HepG2 (cell line): ENCODE results near the gene PRDM7. TPM values are rescaled to one million over a fixed set of nuclear protein-coding genes. Genes with fewer than 3 reads are reported as not detected.
"Not testable (repeated sequence)": the region's sequence is repeated elsewhere in the genome, so short reads cannot be mapped to it uniquely, and the experiment has no call there.

Experiments used
- ATAC-seq: fragments of 200-7000 bp; cut with Tn5 transposase; 3 replicates; pipeline ENCODE4 v1.9.1; 2020; ENCODE audit warnings: mild to moderate bottlenecking, moderate library complexity
- BruUV-seq: library from RNA; stranded (reverse); fragments of 400-500 nt; replicated peaks from 2 replicates; lab custom pipeline; 2021; lab: Mats Ljungman, UMichigan
- CTCF ChIA-PET: fragments of 300-600 bp; formaldehyde crosslinking; extraction: SDS; loops from one replicate; lab custom pipeline; 2021; ENCODE audit warnings: low total read pairs, inconsistent platforms, low intra/inter-chr PET ratio; lab: Yijun Ruan, JAX
- POLR2A ChIA-PET: fragments of 350-600 bp; sonication (Branson Sonifier 250); formaldehyde crosslinking; loops from one replicate; lab custom pipeline; 2020; ENCODE audit warnings: antibody characterized with exemption, inconsistent platforms; lab: Yijun Ruan, JAX
- DNase-seq: peaks from one replicate; pipeline ENCODE4 v3.0.0-alpha.2; 2015; ENCODE audit warnings: low spot score
- FAIRE-seq: peaks from 3 replicates; lab custom pipeline; 2011; peaks lifted over from hg19 to GRCh38; lab: Jason Lieb, UNC
- H2AFZ ChIP-seq: one replicate; pipeline ENCODE4 v1.6.1; 2011; ENCODE audit warnings: low read length, inconsistent platforms
- H3K27ac ChIP-seq: fragments of 300-600 bp; 3 replicates; pipeline ENCODE4 v1.8.0; 2011; ENCODE audit warnings: mixed run types, mild to moderate bottlenecking, mixed read lengths, low read length, inconsistent platforms; ENCODE audit not compliant: insufficient read depth; ENCODE audit errors: extremely low read length
- H3K27me3 ChIP-seq, 2 experiments: fragments of 200-600 bp in 1 of 2; 2 replicates in 1 of 2; 3 replicates in 1 of 2; pipeline versions ENCODE4 v1.6.0 to v1.8.0; 2011; ENCODE audit warnings: low read length in 2 of 2, mild to moderate bottlenecking in 2 of 2, moderate library complexity in 2 of 2, inconsistent platforms in 1 of 2; ENCODE audit not compliant: insufficient read depth in 2 of 2, control insufficient read depth in 1 of 2
- H3K36me3 ChIP-seq, 2 experiments: fragments of 200-600 bp in 1 of 2; replicated peaks in 1 of 2; 2 replicates in 1 of 2; 3 replicates in 1 of 2; pipeline versions ENCODE4 v1.5.1 to v1.8.0; 2011; ENCODE audit warnings: low read length in 2 of 2, inconsistent platforms in 1 of 2; ENCODE audit not compliant: insufficient read depth in 2 of 2, control insufficient read depth in 1 of 2
- H3K4me1 ChIP-seq: 2 replicates; pipeline ENCODE4 v1.5.1; 2012; ENCODE audit warnings: low read length, inconsistent platforms; ENCODE audit not compliant: insufficient read depth
- H3K4me2 ChIP-seq: 2 replicates; pipeline ENCODE4 v1.6.0; 2011; ENCODE audit warnings: low read depth, low read length, inconsistent platforms
- H3K4me3 ChIP-seq, 3 experiments: fragments of 200-600 bp in 1 of 3; sonication (generic), shearing (Covaris generic) in 1 of 3; replicated peaks in 1 of 3; 2 replicates each; pipeline ENCODE4 v1.5.1; 2011 to 2016; ENCODE audit warnings: low read length in 3 of 3, inconsistent platforms in 2 of 3, low read depth in 2 of 3, mild to moderate bottlenecking in 2 of 3, control low read depth in 1 of 3, mixed read lengths in 1 of 3; ENCODE audit not compliant: insufficient read depth in 1 of 3
- H3K79me2 ChIP-seq: one replicate; pipeline ENCODE4 v1.6.1; 2011; ENCODE audit warnings: low read length, inconsistent platforms; ENCODE audit not compliant: insufficient read depth
- H3K9ac ChIP-seq: 2 replicates; pipeline ENCODE4 v1.6.0; 2011; ENCODE audit warnings: mild to moderate bottlenecking, low read depth, low read length, inconsistent platforms; ENCODE audit not compliant: insufficient read depth
- H3K9me3 ChIP-seq: 2 replicates; pipeline ENCODE4 v1.5.1; 2012; ENCODE audit warnings: mild to moderate bottlenecking, low read length
- H4K20me1 ChIP-seq: 2 replicates; pipeline ENCODE4 v1.6.0; 2011; ENCODE audit warnings: inconsistent platforms, mild to moderate bottlenecking, low read length, moderate library complexity; ENCODE audit not compliant: insufficient read depth
- GABPB1 ChIP-seq: IDR thresholded peaks from 2 replicates; pipeline ENCODE4 v1.6.1; 2016; ENCODE audit warnings: mild to moderate bottlenecking, missing genetic modification reagents, moderate library complexity, missing compliant biosample characterization
- HOXA3 ChIP-seq: sonication (generic); formaldehyde crosslinking; IDR thresholded peaks from 2 replicates; pipeline ENCODE4 v1.5.0; 2020; ENCODE audit warnings: missing genetic modification reagents
- STAG1 ChIP-seq: sonication (generic); formaldehyde crosslinking; IDR thresholded peaks from 2 replicates; pipeline ENCODE4 v1.4.0; 2020; ENCODE audit warnings: missing genetic modification reagents
- ZBTB33 ChIP-seq: sonication (generic); formaldehyde crosslinking; IDR thresholded peaks from 2 replicates; pipeline ENCODE4 v1.4.0; 2020; ENCODE audit warnings: missing genetic modification reagents
- WGBS: methylation state at CpG from one replicate; pipeline ENCODE4 v1.1.6; 2017; ENCODE audit warnings: low lambda C conversion rate; 5-methylcytosine and 5-hydroxymethylcytosine counted together
- in situ Hi-C: cut with HindIII; loops from 2 replicates; pipeline ENCODE4 v1.10.0; 2017; ENCODE audit warnings: low pct_unique_long_range_greater_than_20kb; ENCODE audit not compliant: extremely low pct_ligation_motif_present
- intact Hi-C: fragments of 100-400 bp; cut with micrococcal nuclease; formaldehyde crosslinking; loops from one replicate; pipeline ENCODE4 v1.10.0; 2022; ENCODE audit not compliant: unreplicated experiment
- polyA plus RNA-seq, 8 experiments: library from polyadenylated mRNA; depleted of rRNA in 3 of 8; stranded (reverse) in 7 of 8; unstranded in 1 of 8; fragments of >200 nt; fragmentation: Illumina TruSeq in 4 of 8; extraction: Trizol in 4 of 8; gene quantifications; 2 replicates each; pipeline versions ENCODE4 v1.2.1 to v1.2.3, GENCODE V29; 2011 to 2016; ENCODE audit warnings: low read depth in 4 of 8, missing spikeins in 1 of 8, mixed read lengths in 1 of 8; ENCODE audit not compliant: insufficient read depth in 1 of 8
- total RNA-seq, 5 experiments: library from RNA; depleted of rRNA; stranded (reverse); fragments of >200 nt; fragmentation: Illumina TruSeq; extraction: Trizol; gene quantifications; 2 replicates each; pipeline ENCODE4 v1.2.3, GENCODE V29; 2016; ENCODE audit warnings: low read depth in 1 of 5
- TF ChIP-seq, protein P1 (sequence below): sonication (generic); formaldehyde crosslinking; IDR thresholded peaks from 2 replicates; pipeline ENCODE4 v1.5.0; 2020; ENCODE audit warnings: mild to moderate bottlenecking, missing genetic modification reagents, moderate library complexity

PRDM7 gene
- total and polyA plus RNA-seq, 2 of the 13 experiments (the other 11 are each of a cell fraction or from before 2014, with no cell fraction given): not detected

DNA sequence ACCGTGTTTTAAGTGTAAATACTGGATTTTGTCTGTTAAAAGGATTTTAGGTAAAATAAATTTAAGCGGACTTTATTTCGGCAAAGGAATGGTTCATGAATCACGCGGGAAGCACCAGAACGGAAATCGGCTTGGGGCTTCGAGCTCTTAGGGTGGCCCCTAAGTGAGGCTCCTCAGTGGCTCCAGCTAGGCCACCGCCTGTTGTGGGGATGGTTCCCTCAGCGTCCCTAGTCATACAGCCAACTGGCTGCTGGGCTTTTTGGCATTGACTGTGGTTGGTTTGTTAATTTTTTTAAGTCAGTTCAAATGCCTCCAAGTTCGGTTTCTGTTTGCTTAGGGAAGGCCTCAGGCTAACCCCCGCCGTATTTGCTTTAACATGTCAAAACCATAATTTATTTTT is 29.9 kb upstream of the PRDM7 start:
- CTCF ChIA-PET, H3K4me2 ChIP-seq, ATAC-seq, H3K27ac ChIP-seq, H3K27me3 ChIP-seq, in situ Hi-C loops, BruUV-seq, DNase-seq, H4K20me1 ChIP-seq, H2AFZ ChIP-seq, H3K9ac ChIP-seq, H3K79me2 ChIP-seq, POLR2A ChIA-PET, H3K4me3 ChIP-seq, intact Hi-C loops, H3K36me3 ChIP-seq, FAIRE-seq, H3K9me3 ChIP-seq, H3K4me1 ChIP-seq: not testable (repeated sequence)
- 76% methylated on average over 8 of the region's 13 CpGs for WGBS

DNA sequence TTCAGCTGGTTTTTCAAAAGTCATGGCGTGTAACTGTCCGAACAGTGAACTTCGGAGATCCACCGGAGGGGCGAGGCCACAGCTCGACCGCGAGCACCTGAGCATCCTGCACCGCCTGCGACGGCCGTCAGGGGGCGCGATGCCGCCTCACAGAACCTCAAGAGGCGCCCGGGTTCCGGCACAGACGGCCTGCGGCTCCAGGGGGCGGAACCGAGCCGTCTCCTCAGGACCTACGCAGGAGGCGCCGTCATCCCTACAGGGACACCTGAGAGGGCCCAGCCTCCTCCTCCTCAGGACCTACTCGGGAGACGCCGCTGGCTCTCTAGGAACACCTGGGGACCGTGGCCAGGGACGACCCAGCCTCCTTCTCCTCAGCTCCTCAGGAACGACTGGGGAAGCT is 29.1 kb upstream of the PRDM7 start:
- BruUV-seq, POLR2A ChIA-PET, H4K20me1 ChIP-seq, H3K36me3 ChIP-seq, H2AFZ ChIP-seq, H3K4me1 ChIP-seq, H3K9me3 ChIP-seq, H3K4me3 ChIP-seq, CTCF ChIA-PET, H3K4me2 ChIP-seq, H3K79me2 ChIP-seq, H3K27me3 ChIP-seq, in situ Hi-C loops, FAIRE-seq, H3K9ac ChIP-seq, intact Hi-C loops, H3K27ac ChIP-seq: not testable (repeated sequence)
- peak; percentile 80 for ATAC-seq
- DNase-seq: peak; percentile 35
- TF ChIP-seq HOXA3 (CRISPR knock-in tag): 0 out of 2 replicates have a peak, but pooled peaks have one; percentile 26
- peak; percentile 92 for TF ChIP-seq ZBTB33 (CRISPR knock-in tag)
- TF ChIP-seq, protein P1, sequence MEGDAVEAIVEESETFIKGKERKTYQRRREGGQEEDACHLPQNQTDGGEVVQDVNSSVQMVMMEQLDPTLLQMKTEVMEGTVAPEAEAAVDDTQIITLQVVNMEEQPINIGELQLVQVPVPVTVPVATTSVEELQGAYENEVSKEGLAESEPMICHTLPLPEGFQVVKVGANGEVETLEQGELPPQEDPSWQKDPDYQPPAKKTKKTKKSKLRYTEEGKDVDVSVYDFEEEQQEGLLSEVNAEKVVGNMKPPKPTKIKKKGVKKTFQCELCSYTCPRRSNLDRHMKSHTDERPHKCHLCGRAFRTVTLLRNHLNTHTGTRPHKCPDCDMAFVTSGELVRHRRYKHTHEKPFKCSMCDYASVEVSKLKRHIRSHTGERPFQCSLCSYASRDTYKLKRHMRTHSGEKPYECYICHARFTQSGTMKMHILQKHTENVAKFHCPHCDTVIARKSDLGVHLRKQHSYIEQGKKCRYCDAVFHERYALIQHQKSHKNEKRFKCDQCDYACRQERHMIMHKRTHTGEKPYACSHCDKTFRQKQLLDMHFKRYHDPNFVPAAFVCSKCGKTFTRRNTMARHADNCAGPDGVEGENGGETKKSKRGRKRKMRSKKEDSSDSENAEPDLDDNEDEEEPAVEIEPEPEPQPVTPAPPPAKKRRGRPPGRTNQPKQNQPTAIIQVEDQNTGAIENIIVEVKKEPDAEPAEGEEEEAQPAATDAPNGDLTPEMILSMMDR (CRISPR knock-in tag): peak; percentile 43
- peak; percentile 27 for TF ChIP-seq STAG1 (CRISPR knock-in tag)
- peak; percentile 51; the same call in 1 of the 2 replicates for TF ChIP-seq GABPB1 (CRISPR knock-in tag)
- 44% methylated on average over 22 of the region's 32 CpGs for WGBS

DNA sequence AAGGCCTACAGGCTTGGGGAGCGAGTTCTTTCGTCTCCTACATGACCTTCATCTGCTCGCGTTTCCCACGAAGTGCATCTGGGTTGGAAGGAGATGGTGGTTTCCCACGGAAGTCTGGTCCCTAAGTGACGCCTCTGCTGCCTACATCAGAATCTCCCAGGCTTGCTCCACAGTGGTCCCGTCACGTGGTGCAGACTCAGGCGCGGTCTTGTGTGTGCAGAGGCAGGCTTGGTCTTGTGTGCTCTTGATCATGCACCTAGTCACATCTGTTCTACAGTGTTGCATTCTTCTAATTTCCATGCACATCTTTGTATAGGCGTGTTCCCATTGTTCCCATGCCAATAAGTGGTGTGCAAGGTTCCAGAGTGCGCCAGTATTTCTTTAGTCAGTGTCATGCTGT is 27.6 kb upstream of the PRDM7 start:
- H3K9me3 ChIP-seq, H3K4me1 ChIP-seq, BruUV-seq, H3K4me3 ChIP-seq, CTCF ChIA-PET, H3K79me2 ChIP-seq, H3K36me3 ChIP-seq, H4K20me1 ChIP-seq, ATAC-seq, intact Hi-C loops, H3K27ac ChIP-seq, H3K9ac ChIP-seq, in situ Hi-C loops, H3K4me2 ChIP-seq, FAIRE-seq, POLR2A ChIA-PET, DNase-seq, H3K27me3 ChIP-seq, H2AFZ ChIP-seq: not testable (repeated sequence)
- WGBS: 63% methylated on average over 12 of the region's 13 CpGs
